Hepatocyte (in vitro differentiated cells): ENCODE measurements around the gene MAPRE2. TPM values are rescaled to one million over a fixed set of nuclear protein-coding genes. Genes with fewer than 3 reads are reported as not detected.

Experiments used
- DNase-seq: peaks from one replicate; pipeline ENCODE4 v3.0.0-alpha.2; 2016; ENCODE audit warnings: low spot score
- H2AFZ ChIP-seq: fragments of 200-600 bp; sonication (generic); 2 replicates; pipeline ENCODE4 v1.6.0; 2016; ENCODE audit warnings: antibody characterized with exemption, mild to moderate bottlenecking
- H3K27ac ChIP-seq: fragments of 200-600 bp; sonication (generic); 2 replicates; pipeline ENCODE4 v1.5.1; 2016; ENCODE audit warnings: mild to moderate bottlenecking
- H3K27me3 ChIP-seq: fragments of 200-600 bp; sonication (generic); 2 replicates; pipeline ENCODE4 v1.6.1; 2016
- H3K36me3 ChIP-seq: fragments of 200-600 bp; sonication (generic); replicated peaks from 2 replicates; pipeline ENCODE4 v1.5.1; 2016; ENCODE audit warnings: low read depth; ENCODE audit not compliant: insufficient read depth
- H3K4me1 ChIP-seq: fragments of 200-600 bp; sonication (generic); 2 replicates; pipeline ENCODE4 v1.5.1; 2016; ENCODE audit warnings: mild to moderate bottlenecking, moderate library complexity; ENCODE audit not compliant: insufficient read depth
- H3K4me2 ChIP-seq: fragments of 200-600 bp; sonication (generic); 2 replicates; pipeline ENCODE4 v1.6.0; 2016
- H3K4me3 ChIP-seq: fragments of 200-600 bp; sonication (generic); 2 replicates; pipeline ENCODE4 v1.5.1; 2016; ENCODE audit warnings: mild to moderate bottlenecking
- H3K79me2 ChIP-seq: fragments of 200-600 bp; sonication (generic); 2 replicates; pipeline ENCODE4 v1.6.0; 2017; ENCODE audit warnings: mild to moderate bottlenecking
- H3K9me2 ChIP-seq: fragments of 200-600 bp; sonication (generic); replicated peaks from 2 replicates; pipeline ENCODE4 v1.6.0; 2017; ENCODE audit warnings: mild to moderate bottlenecking; ENCODE audit not compliant: insufficient read depth
- H3K9me3 ChIP-seq: fragments of 200-600 bp; sonication (generic); 2 replicates; pipeline ENCODE4 v1.5.1; 2016; ENCODE audit warnings: low read depth, mild to moderate bottlenecking
- H4K20me1 ChIP-seq: fragments of 200-600 bp; sonication (generic); 2 replicates; pipeline ENCODE4 v1.6.0; 2016; ENCODE audit warnings: mild to moderate bottlenecking; ENCODE audit not compliant: insufficient read depth, poor library complexity, severe bottlenecking
- EZH2 ChIP-seq: fragments of 200-600 bp; sonication (generic); IDR thresholded peaks from 2 replicates; pipeline ENCODE4 v1.6.1; 2016; ENCODE audit warnings: antibody characterized with exemption, mild to moderate bottlenecking, borderline replicate concordance
- EZH2phosphoT487 ChIP-seq: fragments of 200-600 bp; sonication (generic); IDR thresholded peaks from one replicate; pipeline ENCODE4 v1.6.1; 2018; ENCODE audit warnings: antibody characterized with exemption, mild to moderate bottlenecking, low read depth, moderate library complexity; ENCODE audit not compliant: unreplicated experiment, severe bottlenecking
- WGBS: methylation state at CpG from one replicate; pipeline ENCODE4 v1.1.6; 2016; ENCODE audit warnings: low lambda C conversion rate; ENCODE audit errors: missing lambda C conversion rate; 5-methylcytosine and 5-hydroxymethylcytosine counted together
- polyA plus RNA-seq: library from polyadenylated mRNA; unstranded; fragments of >200 nt; fragmentation: Nextera tagmentation; extraction: Ambion mirVana; gene quantifications from 2 replicates; pipeline ENCODE4 v1.2.1, GENCODE V29; 2016
- total RNA-seq: library from RNA; depleted of rRNA; stranded (reverse); fragments of >200 nt; gene quantifications from 2 replicates; pipeline ENCODE4 v1.2.3, GENCODE V29; 2014
- TF ChIP-seq, protein P1 (sequence below): fragments of 200-600 bp; sonication (generic); IDR thresholded peaks from 2 replicates; pipeline ENCODE4 v1.5.1; 2016; ENCODE audit warnings: antibody characterized with exemption, mild to moderate bottlenecking; ENCODE audit not compliant: poor library complexity

MAPRE2 gene
- total and polyA plus RNA-seq, 2 experiments from 2014 or later, result 19.1 to 27.6 TPM

GRCh38 chr18:35180455-35180854 is 139.2 kb downstream of the MAPRE2 start:
- TF ChIP-seq EZH2, result no peak
- no peak for TF ChIP-seq EZH2phosphoT487
- TF ChIP-seq, protein P1, sequence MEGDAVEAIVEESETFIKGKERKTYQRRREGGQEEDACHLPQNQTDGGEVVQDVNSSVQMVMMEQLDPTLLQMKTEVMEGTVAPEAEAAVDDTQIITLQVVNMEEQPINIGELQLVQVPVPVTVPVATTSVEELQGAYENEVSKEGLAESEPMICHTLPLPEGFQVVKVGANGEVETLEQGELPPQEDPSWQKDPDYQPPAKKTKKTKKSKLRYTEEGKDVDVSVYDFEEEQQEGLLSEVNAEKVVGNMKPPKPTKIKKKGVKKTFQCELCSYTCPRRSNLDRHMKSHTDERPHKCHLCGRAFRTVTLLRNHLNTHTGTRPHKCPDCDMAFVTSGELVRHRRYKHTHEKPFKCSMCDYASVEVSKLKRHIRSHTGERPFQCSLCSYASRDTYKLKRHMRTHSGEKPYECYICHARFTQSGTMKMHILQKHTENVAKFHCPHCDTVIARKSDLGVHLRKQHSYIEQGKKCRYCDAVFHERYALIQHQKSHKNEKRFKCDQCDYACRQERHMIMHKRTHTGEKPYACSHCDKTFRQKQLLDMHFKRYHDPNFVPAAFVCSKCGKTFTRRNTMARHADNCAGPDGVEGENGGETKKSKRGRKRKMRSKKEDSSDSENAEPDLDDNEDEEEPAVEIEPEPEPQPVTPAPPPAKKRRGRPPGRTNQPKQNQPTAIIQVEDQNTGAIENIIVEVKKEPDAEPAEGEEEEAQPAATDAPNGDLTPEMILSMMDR, result no peak

GRCh38 chr18:35182151-35182550 is 140.9 kb downstream of the MAPRE2 start:
- no peaks in the 10 kb centered on the region for H3K27me3 ChIP-seq
- WGBS, result 93% methylated on average over 6 of the region's 6 CpGs
- no peaks in the 10 kb centered on the region for H3K79me2 ChIP-seq
- no peaks in the 10 kb centered on the region for H3K36me3 ChIP-seq
- H3K27ac ChIP-seq, result no peak overlapping the region
- no peak for DNase-seq
- no peak overlapping the region for H3K4me2 ChIP-seq
- H3K9me3 ChIP-seq, result no peaks in the 10 kb centered on the region
- no peaks in the 10 kb centered on the region for H3K4me1 ChIP-seq
- H3K4me3 ChIP-seq, result no peak overlapping the region
- H4K20me1 ChIP-seq, result no peaks in the 10 kb centered on the region
- TF ChIP-seq EZH2phosphoT487 (no peak), EZH2 (no peak)
- TF ChIP-seq, protein P1, result no peak
- H2AFZ ChIP-seq, result no peak overlapping the region
- no peaks in the 10 kb centered on the region for H3K9me2 ChIP-seq

More at GRCh38 chr18:35180455-35180854, 139.2 kb downstream of the MAPRE2 start:
- Histone ChIP-seq H3K79me2 (no peaks in the 10 kb centered on the region), H3K9me2 (no peaks in the 10 kb centered on the region), H2AFZ (no peak overlapping the region), H3K4me3 (no peak overlapping the region), H3K4me1 (no peaks in the 10 kb centered on the region), H3K9me3 (no peaks in the 10 kb centered on the region), H4K20me1 (no peaks in the 10 kb centered on the region), H3K27ac (no peak overlapping the region), H3K4me2 (no peak overlapping the region), H3K27me3 (no peaks in the 10 kb centered on the region), H3K36me3 (no peaks in the 10 kb centered on the region)
- 78% methylated on average over 1 of the region's 1 CpG for WGBS
- DNase-seq, result no peak

GRCh38 chr18:35183886-35184285 is 142.7 kb downstream of the MAPRE2 start:
- Histone ChIP-seq H4K20me1 (no peaks in the 10 kb centered on the region), H3K27ac (no peak overlapping the region), H3K9me3 (no peaks in the 10 kb centered on the region), H3K9me2 (no peaks in the 10 kb centered on the region), H3K36me3 (no peaks in the 10 kb centered on the region), H3K4me1 (no peaks in the 10 kb centered on the region), H3K27me3 (no peaks in the 10 kb centered on the region), H3K4me3 (no peak overlapping the region), H3K79me2 (no peaks in the 10 kb centered on the region), H3K4me2 (no peak overlapping the region), H2AFZ (no peak overlapping the region)
- WGBS, result 84% methylated on average over 5 of the region's 5 CpGs
- TF ChIP-seq EZH2phosphoT487 (no peak), EZH2 (no peak)
- TF ChIP-seq, protein P1, result no peak
- DNase-seq, result no peak

DNA sequence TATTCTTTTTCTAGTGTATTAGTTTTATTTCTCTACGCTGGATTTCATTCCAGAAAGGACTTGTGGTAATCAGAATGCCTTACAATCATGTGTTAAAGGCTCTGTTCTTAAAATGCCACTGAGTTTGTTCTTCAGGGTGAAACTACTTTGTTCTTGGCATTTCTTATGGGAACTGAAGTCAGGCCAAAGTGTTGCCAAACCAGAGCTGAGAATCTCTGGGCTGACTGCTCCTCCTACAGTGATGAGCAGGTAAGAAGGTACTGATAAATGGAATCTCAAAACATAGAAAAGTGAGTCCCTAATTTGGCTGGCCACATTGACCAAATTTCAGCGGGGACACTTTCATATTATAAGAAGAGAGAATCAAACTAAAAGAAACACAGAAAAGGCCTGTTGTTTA is 144.6 kb downstream of the MAPRE2 start:
- Histone ChIP-seq H4K20me1 (no peaks in the 10 kb centered on the region), H3K36me3 (no peaks in the 10 kb centered on the region), H3K27me3 (no peaks in the 10 kb centered on the region), H3K4me2 (no peak overlapping the region), H3K4me1 (no peaks in the 10 kb centered on the region), H3K4me3 (no peak overlapping the region), H3K27ac (no peak overlapping the region), H2AFZ (no peak overlapping the region), H3K9me3 (no peaks in the 10 kb centered on the region), H3K9me2 (no peaks in the 10 kb centered on the region), H3K79me2 (no peaks in the 10 kb centered on the region)
- WGBS, result 84% methylated on average over 2 of the region's 2 CpGs
- no peak for TF ChIP-seq EZH2
- no peak for TF ChIP-seq EZH2phosphoT487
- TF ChIP-seq, protein P1, result peak; percentile 11
- no peak for DNase-seq
